NCI-H146 treated with DMSO at 0.1 percent for 48 hours (cell line): ENCODE measurements around the gene MTPN.

Experiments used
- DNase-seq: peaks from one replicate; lab custom pipeline; 2025; ENCODE audit not compliant: unreplicated experiment; lab: John Stamatoyannopoulos, UW

MTPN gene

GRCh38 chr7:135990258-135990657, 13.1 kb upstream of the MTPN start:
- no peak for DNase-seq

DNA sequence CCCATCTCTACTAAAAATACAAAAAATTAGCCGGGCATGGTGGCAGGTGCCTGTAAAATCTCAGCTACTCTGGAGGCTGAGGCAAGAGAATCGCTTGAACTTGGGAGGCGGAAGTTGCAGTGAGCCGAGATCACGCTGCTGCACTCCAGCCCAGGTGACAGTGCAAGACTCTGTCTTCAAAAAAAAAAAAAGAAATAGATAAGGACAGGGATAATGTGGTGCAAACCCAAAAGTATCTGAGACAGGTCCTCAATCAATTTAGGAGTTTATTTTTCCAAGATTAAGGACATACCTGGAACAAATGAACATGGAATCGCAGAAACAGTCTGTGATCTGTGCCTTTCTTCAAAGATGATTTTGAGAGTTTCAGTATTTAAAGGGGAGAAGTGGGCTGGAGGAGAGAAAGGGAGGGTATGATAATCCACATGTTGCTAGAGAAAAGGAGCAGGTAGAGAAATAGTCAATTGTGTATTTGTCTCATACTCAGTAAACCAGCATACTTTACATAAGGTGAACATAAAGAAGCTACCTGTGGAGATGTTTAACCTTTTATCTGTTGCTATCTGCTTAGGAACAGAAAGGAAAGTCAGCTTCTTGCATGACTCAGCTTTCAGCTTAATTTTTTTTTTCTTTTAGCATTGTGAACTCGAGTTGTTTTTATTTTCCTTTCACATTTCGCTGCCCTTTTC, 4.9 kb upstream of the MTPN start:
- DNase-seq: no peak

- DNase-seq: no peak
Measured at GRCh38 chr7:135980665-135981180, 3.6 kb upstream of the MTPN start.

- no peak for DNase-seq
Measured at GRCh38 chr7:135980012-135980551, 2.9 kb upstream of the MTPN start.

DNA sequence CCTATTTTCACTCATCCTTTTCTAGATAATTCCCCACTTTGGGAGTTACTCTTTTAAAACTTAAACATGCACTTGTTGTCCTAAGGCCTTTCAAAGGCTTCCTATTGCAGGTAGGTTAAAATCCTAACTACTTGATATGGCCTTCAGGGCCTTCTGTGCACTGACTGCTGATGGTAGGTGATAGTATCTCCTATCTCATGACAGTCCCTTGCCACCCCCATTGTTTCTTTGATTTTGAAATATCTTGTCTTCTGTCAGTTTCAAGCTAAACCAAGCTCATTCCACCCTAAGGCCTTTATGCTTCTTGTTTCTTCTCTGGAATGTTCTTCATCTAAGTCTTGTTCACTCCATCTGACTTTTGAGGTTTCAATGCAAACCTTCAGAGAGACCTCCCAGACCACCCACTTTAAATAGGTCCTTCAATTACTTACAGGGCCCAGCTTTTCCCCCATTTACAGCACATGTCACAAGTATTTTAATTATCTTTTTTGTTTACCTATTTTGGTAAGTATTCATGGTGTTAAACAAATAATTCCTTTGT, 2.4 kb upstream of the MTPN start:
- DNase-seq: no peak

DNA sequence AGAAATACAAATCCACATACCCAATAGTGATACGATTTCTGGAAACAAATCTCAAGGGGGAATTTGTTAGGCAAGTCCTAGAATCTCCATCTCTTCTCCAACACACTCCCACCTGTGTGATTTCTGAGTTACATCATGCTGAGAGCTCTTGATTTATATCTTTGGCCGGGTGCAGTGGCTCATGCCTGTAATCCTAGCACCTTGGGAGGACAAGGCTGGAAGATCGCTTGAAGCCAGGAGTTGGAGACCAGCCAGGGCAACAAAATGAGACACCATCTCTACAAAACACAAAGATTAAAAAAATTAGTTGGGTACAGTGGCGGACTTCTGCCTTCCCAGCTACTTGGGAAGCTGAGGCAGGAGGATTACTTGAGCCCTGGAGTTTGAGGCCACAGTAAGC, 1.5 kb upstream of the MTPN start:
- no peak for DNase-seq

DNA sequence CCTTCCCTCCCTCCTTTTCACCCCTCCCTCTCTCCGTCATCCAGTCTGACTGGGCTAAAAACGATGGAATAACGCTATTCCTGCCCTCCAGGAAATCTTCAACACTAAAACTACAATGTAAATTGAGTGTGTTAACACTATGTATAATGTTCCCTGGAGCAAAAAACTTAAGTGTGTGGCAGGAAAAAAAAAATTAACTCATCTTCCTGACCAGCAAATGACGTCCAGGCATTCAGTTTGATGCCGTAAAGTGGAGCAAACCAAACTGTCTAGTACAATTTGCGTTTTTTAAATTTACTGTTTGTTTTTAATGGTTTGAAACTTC, 545 bp upstream of the MTPN start:
- DNase-seq: no peak

DNA sequence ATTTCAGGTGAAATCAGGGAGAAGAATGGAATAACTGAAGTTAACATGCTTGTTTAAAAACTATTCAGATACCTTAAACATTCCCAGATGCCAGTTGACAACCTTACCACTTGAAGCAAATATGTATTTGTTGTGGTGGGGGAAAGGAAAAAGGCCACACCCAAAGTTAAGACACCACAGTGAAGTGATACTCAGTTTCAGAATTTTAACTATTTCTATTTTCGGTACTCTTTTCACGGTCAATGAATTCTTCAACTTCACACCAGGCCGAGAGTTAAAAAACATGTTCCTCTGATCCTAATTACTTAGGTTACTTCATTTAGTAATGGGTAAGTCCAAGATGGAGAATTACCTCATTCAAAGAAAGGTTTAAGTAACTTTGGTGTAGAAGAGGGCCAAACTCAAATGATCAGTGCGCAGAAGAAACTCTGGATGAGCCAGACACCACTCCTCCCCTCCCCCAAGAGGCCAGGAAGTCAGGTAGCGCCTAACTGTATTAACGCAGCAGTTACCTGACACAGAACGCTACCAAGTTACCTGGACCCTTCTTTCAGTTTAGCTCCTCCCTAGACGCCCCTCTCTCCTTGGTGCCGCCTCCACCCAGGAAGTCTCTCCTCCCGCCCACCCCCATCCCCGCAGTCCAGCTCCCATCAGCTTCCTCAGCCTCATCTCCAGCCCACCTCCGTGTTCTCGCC, 700 bp downstream of the MTPN start:
- DNase-seq: no peak

DNA sequence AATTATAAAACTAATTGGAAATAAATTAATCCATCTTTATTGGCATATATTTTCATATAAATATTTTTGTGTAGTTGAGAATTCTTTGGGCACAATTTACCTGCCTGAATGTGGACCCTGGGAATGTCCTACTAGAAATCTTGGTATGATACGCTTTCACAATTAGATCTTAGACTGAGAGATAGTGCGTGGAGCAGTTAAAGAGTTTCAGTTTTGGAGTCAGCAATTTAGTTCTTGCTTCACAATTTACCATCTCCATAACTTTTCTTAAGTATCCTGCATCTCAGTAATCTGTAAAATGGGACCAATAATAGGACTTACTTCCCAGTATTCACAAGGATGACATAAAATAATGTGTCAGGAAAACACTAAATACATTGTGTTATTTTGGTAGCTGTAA, 2.0 kb downstream of the MTPN start:
- no peak for DNase-seq

- DNase-seq: no peak
Measured at GRCh38 chr7:135974667-135975066, 2.5 kb downstream of the MTPN start.

- no peak for DNase-seq
Measured at GRCh38 chr7:135971366-135971725, 5.8 kb downstream of the MTPN start.

DNA sequence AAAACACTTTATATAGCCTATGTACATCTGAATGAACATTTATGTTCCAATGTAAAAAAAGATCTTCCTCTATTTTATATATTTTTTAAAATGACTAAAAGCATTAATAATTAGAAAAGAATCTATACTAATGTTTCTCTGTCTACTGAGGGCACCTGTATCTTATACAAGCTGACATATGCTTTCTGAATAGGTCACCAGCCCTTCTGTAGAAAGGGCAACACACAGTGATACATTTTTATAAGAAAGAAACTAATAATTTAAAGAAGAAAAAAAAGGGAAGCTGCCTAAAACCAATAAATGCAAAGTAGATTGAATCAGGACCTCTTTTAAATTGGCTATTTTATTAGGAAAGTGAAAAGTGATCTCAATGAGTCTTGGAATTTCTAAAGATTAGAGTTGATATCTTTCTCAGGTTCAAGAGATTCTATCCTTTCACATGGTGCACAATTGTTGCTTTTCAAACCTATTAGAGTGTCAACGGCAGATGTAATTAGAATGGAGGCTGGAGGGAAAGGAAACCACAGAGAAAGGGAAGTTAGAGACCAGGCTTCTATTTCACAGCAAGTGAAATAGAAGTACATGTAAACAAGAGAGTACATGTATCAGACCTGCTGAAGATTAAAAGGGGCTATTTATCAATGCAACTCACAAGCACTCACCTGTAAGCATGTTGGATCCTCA, 6.3 kb downstream of the MTPN start:
- no peak for DNase-seq

GRCh38 chr7:135970045-135970444, 7.1 kb downstream of the MTPN start:
- no peak for DNase-seq

DNA sequence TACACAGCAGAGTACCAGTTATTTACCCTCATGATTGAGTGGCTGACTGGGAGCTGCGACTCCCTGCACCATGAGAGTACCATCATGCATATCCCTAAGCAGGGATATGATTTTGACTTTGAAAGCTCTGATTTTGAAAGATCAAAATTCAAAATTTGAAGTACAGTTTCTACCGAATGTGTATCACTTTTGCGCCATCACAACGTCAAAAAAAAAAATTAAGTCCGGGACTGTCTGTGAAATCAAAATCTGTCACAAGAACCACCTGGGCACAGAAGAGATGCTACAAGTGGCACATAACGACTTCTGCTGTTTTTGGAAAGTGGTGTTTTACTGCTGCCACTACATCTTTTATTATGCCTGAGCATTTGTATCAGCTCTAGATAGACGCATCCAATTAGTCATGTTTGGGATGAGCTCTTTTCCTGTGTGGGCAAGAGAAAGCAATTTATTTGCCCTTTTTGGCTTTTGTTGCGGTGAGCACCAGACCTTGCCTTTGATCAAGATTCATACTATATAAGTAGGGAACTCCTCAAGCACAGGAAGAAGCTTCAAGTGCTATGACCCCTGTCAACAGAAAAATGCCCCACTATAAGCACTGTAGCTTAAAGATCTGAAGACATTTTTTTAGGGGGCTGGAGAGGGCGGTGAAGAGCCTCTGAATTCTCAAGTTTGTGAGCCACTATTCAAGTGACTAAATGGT, 10.7 kb downstream of the MTPN start:
- no peak for DNase-seq

- DNase-seq: no peak
Measured at GRCh38 chr7:135965602-135966001, 11.6 kb downstream of the MTPN start.

GRCh38 chr7:135964791-135965190, 12.4 kb downstream of the MTPN start:
- no peak for DNase-seq

GRCh38 chr7:135964274-135964673, 12.9 kb downstream of the MTPN start:
- no peak for DNase-seq

- DNase-seq: no peak
Measured at GRCh38 chr7:135962802-135963201, 14.4 kb downstream of the MTPN start.

DNA sequence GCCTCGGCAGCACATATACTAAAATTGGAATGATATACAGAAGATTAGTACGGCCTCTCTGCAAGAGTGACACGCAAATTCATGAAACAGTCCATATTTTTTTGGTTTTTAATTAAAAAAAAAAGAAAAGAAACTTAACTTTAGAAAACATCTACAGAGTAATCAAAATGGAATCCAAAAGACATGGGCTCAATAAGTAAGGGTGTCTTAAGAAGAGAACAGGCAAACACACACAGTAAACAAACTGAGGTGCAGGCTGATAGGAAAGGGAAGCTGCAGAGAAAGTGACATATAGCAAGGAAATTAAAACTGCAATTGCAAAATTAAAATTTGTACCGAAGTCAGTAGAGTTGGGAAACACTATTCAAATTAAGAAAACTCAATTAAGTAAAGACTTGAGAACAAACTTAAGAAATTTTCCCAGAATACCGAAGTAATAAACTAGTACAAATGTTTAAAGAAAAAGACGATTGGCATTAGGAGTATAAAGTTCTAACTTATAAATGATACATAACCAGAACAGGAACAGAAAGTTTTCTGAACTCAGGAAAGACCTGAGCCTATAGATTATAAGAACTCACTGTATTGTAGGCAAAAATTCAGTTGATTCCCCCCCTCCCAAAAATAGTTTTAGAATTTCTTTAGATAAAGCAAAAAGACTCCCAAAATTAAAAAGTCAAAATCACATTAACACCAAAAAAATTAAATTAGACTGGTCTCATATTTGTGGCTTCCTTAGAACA, 16.3 kb downstream of the MTPN start:
- DNase-seq: no peak

DNA sequence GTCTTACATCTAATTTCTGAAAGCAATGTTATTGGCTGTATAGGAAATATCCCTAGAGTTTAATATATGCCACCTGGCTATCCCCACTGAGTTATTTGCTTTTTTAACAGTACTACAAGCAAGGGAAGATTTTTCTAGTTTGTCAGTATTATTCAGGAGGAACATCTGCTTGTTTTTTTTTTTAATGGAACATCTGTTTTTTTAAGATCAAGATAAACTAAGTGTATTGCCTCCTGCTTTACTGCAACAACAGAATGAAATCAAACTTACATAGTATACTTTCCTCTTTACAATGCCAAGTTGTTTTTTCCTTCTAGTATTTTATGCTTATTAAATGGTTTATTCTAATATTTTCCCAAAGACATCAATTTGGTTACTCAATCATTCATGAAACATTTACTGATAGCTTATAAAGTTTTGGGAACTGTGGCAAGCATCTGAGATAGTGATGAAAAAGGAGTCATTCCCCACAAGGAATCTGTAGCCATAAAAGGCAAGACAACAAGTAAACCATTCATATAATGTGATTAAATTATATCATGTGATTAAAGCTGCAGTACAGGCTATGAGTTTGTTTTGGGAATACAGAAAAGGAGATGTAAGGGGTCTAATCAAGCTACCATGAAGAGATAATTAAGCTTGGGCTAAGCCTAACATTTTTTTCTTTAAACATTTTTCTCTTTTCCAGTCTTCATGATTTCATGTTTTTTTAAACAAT, 17.4 kb downstream of the MTPN start:
- DNase-seq: no peak
